Prostate gland (tissue), 2 donors: Measurements from ENCODE around the gene BCOR.

Experiments used
- POLR2A ChIP-seq: fragments of 450-650 bp; IDR thresholded peaks from one replicate; pipeline ENCODE4 v1.6.1; 2016; ENCODE audit warnings: antibody characterized with exemption, mild to moderate bottlenecking
- POLR2AphosphoS5 ChIP-seq: sonication (generic); formaldehyde crosslinking; IDR thresholded peaks from one replicate; pipeline ENCODE4 v1.6.1; 2017; ENCODE audit warnings: antibody characterized with exemption
- TF ChIP-seq, protein P1 (sequence below), 4 experiments: fragments of 200-600 bp in 2 of 4; fragments of 450-650 bp in 2 of 4; sonication (generic) in 2 of 4; IDR thresholded peaks; 1 replicate in 3 of 4; 2 replicates in 1 of 4; pipeline ENCODE4 v1.5.1; 2016 to 2019; ENCODE audit warnings: antibody characterized with exemption in 4 of 4, mild to moderate bottlenecking in 2 of 4, moderate library complexity in 2 of 4

DNA sequence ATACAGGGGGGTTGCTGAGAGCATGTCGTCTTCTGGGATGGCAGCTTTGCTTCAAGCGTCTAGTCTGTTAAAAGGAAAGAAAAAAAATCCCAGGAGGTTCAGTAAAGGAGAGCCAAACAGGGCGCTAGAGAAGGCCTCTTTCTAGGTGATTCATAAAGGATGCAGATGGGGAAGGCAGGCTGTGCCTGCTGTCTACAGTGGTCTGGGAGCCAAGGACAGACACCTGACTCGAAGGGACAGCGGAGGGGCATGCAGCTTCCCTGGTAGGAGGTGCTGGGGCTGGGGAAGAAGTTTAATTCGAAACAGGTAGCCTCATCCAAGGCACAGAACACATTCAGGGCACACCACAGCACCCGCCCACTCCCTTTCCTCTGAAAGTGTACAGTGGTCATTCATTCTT, 19.9 kb downstream of the BCOR start:
- TF ChIP-seq, protein P1, sequence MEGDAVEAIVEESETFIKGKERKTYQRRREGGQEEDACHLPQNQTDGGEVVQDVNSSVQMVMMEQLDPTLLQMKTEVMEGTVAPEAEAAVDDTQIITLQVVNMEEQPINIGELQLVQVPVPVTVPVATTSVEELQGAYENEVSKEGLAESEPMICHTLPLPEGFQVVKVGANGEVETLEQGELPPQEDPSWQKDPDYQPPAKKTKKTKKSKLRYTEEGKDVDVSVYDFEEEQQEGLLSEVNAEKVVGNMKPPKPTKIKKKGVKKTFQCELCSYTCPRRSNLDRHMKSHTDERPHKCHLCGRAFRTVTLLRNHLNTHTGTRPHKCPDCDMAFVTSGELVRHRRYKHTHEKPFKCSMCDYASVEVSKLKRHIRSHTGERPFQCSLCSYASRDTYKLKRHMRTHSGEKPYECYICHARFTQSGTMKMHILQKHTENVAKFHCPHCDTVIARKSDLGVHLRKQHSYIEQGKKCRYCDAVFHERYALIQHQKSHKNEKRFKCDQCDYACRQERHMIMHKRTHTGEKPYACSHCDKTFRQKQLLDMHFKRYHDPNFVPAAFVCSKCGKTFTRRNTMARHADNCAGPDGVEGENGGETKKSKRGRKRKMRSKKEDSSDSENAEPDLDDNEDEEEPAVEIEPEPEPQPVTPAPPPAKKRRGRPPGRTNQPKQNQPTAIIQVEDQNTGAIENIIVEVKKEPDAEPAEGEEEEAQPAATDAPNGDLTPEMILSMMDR (IDR thresholded peaks at IDR 0.05): no peak
- TF ChIP-seq POLR2A (no peak), POLR2AphosphoS5 (no peak)
